Cardiac muscle cell (in vitro differentiated cells and primary cell): Measurements from ENCODE around the gene ZNF333. TPM values are rescaled to one million over a fixed set of nuclear protein-coding genes. Genes with fewer than 3 reads are reported as not detected.

Experiments used
- DNase-seq, 2 donors: peaks; one replicate each; pipeline versions ENCODE4 v3.0.0 to v3.0.0-alpha.2; 2010 to 2017; ENCODE audit warnings: low read depth in 1 of 2, low spot score in 1 of 2
- H3K27ac ChIP-seq: fragments of 200-600 bp; sonication (generic); 2 replicates; pipeline ENCODE4 v1.5.1; 2016
- H3K27me3 ChIP-seq: fragments of 200-600 bp; sonication (generic); 2 replicates; pipeline ENCODE4 v1.6.0; 2016; ENCODE audit warnings: control low read depth
- H3K36me3 ChIP-seq: fragments of 200-600 bp; sonication (generic); 2 replicates; pipeline ENCODE4 v1.5.1; 2016; ENCODE audit warnings: control low read depth
- H3K4me1 ChIP-seq: fragments of 200-600 bp; sonication (generic); 2 replicates; pipeline ENCODE4 v1.8.1; 2017; ENCODE audit warnings: low read depth, mild to moderate bottlenecking, mixed run types
- H3K4me3 ChIP-seq: fragments of 200-600 bp; sonication (generic); 2 replicates; pipeline ENCODE4 v1.5.1; 2016; ENCODE audit warnings: mild to moderate bottlenecking
- H3K9me3 ChIP-seq: fragments of 200-600 bp; sonication (generic); 2 replicates; pipeline ENCODE4 v1.5.1; 2017; ENCODE audit warnings: low read depth, mild to moderate bottlenecking, control low read depth
- polyA plus RNA-seq: library from polyadenylated mRNA; unstranded; fragments of >200 nt; fragmentation: Nextera tagmentation; extraction: Ambion mirVana; gene quantifications from 2 replicates; pipeline ENCODE4 v1.2.1, GENCODE V29; 2016
- total RNA-seq: library from RNA; depleted of rRNA; stranded (reverse); fragments of >200 nt; gene quantifications from 2 replicates; pipeline ENCODE4 v1.2.3, GENCODE V29; 2016
- TF ChIP-seq, protein P1 (sequence below): IDR thresholded peaks from 2 replicates; pipeline ENCODE4 v1.5.1; 2012; ENCODE audit warnings: low read depth, mild to moderate bottlenecking, low read length

Gene ZNF333
- total and polyA plus RNA-seq, 2 experiments from 2014 or later = 11.2 to 29.9 TPM

DNA sequence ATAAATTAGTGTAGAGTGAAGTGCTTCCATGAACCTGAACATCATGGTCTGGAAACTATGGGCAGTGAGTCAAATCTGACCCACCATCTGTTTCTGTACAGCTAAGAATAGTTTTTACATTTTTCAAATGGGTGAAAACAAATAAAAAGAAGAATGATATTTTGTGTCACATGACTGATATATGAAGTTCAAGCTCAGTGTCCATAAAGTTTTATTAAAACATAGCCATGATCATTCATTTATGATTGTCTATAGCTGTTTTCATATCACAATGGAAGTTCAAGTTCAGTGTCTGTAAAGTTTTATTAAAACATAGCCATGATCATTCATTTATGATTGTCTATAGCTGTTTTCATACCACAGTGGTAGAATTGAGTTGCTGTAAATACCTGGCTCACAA lies 42.7 kb downstream of the ZNF333 start:
- no peak overlapping the region for H3K27ac ChIP-seq
- H3K36me3 ChIP-seq = no peaks in the 10 kb centered on the region
- no peaks in the 10 kb centered on the region for H3K9me3 ChIP-seq
- TF ChIP-seq, protein P1, sequence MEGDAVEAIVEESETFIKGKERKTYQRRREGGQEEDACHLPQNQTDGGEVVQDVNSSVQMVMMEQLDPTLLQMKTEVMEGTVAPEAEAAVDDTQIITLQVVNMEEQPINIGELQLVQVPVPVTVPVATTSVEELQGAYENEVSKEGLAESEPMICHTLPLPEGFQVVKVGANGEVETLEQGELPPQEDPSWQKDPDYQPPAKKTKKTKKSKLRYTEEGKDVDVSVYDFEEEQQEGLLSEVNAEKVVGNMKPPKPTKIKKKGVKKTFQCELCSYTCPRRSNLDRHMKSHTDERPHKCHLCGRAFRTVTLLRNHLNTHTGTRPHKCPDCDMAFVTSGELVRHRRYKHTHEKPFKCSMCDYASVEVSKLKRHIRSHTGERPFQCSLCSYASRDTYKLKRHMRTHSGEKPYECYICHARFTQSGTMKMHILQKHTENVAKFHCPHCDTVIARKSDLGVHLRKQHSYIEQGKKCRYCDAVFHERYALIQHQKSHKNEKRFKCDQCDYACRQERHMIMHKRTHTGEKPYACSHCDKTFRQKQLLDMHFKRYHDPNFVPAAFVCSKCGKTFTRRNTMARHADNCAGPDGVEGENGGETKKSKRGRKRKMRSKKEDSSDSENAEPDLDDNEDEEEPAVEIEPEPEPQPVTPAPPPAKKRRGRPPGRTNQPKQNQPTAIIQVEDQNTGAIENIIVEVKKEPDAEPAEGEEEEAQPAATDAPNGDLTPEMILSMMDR = no peak
- DNase-seq = no peak
- H3K4me1 ChIP-seq = no peaks in the 10 kb centered on the region
- no peak overlapping the region for H3K4me3 ChIP-seq
- no peaks in the 10 kb centered on the region for H3K27me3 ChIP-seq

DNA sequence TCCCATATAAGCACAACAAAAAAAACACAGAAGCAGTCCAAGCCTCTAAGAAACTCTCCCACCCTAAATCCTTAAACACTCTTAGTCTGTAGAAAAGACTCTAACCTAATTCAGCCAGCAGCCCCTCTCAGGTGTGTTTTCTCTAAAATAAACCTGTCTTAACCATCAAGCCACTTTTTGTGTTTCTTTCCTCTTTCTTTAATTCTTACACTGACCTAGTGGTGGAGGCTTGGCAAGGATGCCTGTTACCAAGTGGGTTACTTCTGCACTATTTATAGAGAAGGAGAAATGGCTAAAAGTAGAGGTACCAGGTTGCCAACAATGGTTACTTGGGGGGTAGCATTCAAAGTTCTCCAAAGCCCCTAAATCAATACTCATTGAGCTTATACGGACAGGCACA lies 43.7 kb downstream of the ZNF333 start:
- H3K4me1 ChIP-seq = no peaks in the 10 kb centered on the region
- H3K36me3 ChIP-seq = no peaks in the 10 kb centered on the region
- no peak overlapping the region for H3K27ac ChIP-seq
- no peak overlapping the region for H3K4me3 ChIP-seq
- H3K9me3 ChIP-seq = no peaks in the 10 kb centered on the region
- no peak for DNase-seq
- TF ChIP-seq, protein P1 = no peak
- no peaks in the 10 kb centered on the region for H3K27me3 ChIP-seq

DNA sequence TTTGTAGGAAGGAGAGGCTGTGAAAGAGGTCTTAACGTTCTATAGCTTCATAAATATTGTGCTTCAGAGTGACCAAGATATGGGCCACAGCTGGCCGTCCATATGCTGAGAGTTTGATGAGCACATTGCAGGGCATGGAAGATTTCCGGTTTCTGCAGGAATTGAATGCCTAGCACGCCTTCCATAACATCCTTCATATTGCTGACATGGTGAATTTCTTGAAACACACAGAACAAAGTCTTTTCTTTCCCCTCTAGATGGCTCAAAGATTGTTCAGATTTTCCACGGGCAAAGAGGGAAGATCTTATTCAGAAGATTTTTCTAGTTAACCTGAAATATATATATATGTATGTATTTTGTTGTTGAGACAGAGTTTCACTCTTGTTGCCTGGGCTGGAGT lies 46.1 kb downstream of the ZNF333 start:
- H3K36me3 ChIP-seq = no peaks in the 10 kb centered on the region
- H3K4me1 ChIP-seq = no peaks in the 10 kb centered on the region
- TF ChIP-seq, protein P1 = no peak
- H3K27ac ChIP-seq = no peak overlapping the region
- DNase-seq = no peak
- H3K9me3 ChIP-seq = no peaks in the 10 kb centered on the region
- no peak overlapping the region for H3K4me3 ChIP-seq
- H3K27me3 ChIP-seq = no peaks in the 10 kb centered on the region

DNA sequence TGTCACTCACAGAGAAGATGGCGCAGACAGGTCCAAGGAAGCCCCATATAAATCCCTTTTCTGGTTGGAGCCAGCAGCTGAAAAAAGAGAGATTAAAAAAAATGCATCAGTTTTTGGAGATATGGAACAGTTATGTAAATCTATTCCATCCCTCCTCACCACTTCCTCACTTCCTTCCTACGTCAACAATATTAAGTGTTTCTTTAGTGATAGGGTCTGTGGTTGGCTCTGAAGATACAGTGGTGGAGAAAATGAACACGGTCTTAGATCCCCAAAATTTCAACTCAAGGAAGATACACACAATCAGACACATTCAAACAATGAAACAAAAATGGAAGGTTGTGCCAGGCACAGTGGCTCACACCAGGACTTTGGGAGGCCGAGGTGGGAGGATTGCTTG lies 57.0 kb downstream of the ZNF333 start:
- TF ChIP-seq, protein P1 = no peak
- H3K4me3 ChIP-seq = no peak overlapping the region
- H3K27me3 ChIP-seq = no peaks in the 10 kb centered on the region
- no peaks in the 10 kb centered on the region for H3K9me3 ChIP-seq
- H3K36me3 ChIP-seq = no peaks in the 10 kb centered on the region
- no peak for DNase-seq
- H3K4me1 ChIP-seq = no peaks in the 10 kb centered on the region
- H3K27ac ChIP-seq = no peak overlapping the region

DNA sequence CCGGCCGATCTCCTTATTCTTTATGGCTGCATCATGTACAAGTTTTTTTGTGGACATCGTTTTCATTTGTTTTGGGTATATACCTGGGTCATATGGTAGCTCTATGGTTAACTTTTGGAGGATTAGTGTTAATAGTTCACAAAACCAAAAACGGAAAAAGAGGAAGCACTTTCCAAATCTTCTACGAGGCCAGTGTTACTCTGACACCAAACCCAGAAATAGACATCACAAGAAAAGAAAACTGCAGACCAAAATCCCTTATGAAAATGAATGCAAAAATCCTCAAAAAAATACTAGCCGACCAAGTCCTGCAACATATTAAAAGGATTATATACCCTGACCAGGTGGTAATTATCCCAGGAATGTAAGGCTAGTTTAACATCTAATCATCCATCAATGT lies 58.8 kb downstream of the ZNF333 start:
- Histone ChIP-seq H3K36me3 (no peaks in the 10 kb centered on the region), H3K4me1 (no peaks in the 10 kb centered on the region), H3K27ac (no peak overlapping the region), H3K27me3 (no peaks in the 10 kb centered on the region), H3K4me3 (no peak overlapping the region), H3K9me3 (no peaks in the 10 kb centered on the region)
- DNase-seq = no peak
- TF ChIP-seq, protein P1 = no peak

DNA sequence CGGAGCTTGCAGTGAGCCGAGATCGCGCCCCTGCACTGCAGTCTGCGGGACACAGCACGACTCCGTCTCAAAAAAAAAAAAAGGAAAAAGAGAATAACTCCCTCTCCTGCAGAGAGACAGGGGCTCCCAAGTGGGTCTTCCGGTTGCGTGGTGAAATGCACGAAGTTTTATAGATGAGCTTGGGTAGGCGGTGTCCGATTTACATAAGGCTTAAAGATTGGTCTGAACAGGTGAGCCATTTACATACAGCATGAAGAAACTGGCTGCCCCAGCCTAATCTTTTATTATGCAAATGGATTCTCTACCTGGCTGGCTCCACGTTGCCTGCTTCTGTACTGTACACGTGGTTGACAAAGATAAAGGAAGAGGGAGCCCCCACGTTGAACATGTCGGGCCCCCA lies 69.0 kb downstream of the ZNF333 start:
- Histone ChIP-seq H3K9me3 (no peaks in the 10 kb centered on the region), H3K36me3 (no peaks in the 10 kb centered on the region), H3K4me3 (no peak overlapping the region), H3K27me3 (no peaks in the 10 kb centered on the region), H3K4me1 (no peaks in the 10 kb centered on the region), H3K27ac (no peak overlapping the region)
- DNase-seq = no peak
- TF ChIP-seq, protein P1 = no peak
